Measurements from ENCODE around the gene WHRN.

Gene WHRN

DNA sequence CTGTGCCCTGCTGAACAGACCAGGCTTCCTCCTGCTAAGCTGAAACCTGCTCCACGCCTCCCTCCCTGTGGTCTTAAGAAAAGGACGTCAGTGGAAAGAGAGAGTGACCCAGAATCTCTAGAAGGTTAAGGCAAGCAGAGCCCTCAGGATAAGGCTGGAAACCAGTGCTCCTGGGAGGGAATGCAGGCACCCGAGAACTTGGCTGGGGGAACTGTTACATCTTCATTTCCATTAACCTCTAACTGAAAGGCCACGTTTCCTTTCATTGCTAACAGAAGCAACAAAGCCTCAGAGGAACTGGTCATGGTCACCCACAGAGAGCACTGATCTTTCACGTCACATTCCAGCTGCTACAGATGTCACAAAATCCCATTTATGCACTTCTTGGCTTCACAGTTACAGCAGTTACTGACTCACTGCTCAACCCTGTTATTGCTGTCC, 91.4 kb downstream of the WHRN start:
- DNase-seq: no peak

DNA sequence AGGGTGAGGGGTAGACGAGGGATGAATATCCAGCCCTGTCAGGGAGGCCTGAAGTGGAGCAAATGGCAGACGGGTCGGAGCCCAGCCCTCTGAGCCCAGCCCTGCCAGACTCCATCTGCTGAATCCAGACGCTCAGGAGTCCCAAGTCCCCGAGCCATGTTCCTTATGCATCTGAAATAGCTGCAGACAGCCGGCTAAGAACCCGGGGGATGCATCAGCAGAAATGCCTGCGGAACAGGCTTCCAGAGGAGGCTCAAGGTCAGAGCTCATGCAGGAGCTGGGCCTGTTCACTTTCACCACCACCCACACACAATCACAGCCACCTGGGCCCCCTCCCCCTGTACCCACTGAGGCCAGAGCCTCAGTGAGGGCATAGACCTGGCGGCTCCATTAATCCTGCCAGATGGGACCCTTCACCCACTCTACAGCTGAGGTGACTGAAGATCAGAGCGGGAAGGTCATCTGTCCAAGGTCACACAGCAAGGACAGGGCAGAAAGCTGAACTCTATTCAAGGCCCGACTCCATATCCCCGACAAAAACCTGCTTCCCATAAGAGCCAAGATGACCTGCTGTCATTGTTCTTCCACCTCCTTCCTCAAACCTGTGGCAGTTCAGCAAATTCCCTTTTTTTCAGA, 93.1 kb downstream of the WHRN start:
- no peak for DNase-seq

- no peak for DNase-seq
Observed at GRCh38 chr9:114411452-114411851, 93.8 kb downstream of the WHRN start.

DNA sequence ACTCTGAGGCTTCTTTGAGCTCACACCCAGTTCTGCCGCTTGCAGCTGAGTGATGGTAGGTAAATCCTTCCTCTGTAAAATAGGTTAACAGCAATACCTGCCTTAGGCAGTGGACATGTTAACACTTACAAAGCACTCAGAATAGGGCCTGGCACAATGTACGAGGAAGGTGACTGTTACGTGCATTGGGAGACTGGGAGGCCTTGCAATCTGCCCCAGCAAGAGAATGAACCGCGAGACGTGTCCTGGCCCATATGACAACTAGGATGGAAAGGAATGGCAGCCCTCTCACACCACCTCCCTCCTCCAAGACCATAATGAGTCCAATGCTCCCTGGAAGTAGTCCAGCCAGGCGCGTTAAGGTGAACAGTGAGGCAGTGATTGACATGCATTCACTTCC, 94.4 kb downstream of the WHRN start:
- no peak for DNase-seq

- DNase-seq: no peak
Observed at GRCh38 chr9:114409842-114410241, 95.4 kb downstream of the WHRN start.

DNA sequence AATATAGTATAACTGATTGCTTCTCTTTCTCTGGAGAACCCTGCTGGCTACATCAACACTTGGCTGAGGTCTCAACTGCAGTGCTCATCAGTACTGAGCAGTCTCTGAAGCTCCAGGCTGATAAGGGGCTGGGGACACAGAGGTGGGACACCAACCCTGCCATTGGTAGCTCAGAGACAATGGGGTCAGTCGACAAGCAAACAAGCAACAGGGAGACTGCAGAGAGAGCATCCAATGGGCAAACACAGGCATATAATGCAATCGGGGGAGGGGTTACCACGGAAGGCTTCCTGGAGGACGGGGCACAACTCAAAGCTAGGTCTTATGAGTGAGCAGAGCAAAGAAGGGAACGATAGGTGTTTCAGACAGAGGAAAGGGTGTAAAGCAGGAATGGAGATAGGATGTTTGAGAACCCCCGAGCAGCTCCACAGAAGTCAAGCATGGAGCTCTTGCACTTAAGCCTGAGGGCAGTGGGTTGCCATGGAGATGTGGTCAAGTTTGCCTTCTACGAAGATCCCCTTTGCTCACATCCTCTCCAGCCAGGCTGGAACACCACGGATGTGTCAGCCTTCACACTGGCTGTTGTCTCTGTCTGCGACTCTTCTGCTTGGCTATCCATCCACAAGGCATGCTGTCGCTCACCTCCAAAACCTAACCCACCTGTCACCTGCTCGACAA, 96.0 kb downstream of the WHRN start:
- no peak for DNase-seq

DNA sequence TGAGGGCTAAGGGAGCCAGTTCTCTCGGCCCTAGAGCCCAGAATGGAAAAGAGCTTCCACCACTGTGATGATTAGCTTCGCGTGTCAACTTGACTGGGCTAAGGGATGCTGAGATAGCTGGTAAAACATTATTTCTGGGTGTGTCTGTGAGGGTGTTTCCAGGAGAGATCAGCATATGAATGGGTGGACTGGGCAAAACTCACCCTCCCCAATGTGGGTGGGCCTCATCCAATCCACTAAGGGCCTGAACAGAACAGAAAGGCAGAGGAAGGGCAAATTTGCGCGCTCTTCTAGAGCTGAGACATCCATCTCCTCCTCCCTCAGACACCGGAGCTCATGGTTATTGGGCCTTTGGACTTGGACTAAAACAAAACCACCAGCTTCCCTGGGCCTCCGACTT, 96.6 kb downstream of the WHRN start:
- no peak for DNase-seq

- DNase-seq: no peak
Observed at GRCh38 chr9:114407889-114408288, 97.4 kb downstream of the WHRN start.

- no peak for DNase-seq
Observed at GRCh38 chr9:114406441-114406840, 98.8 kb downstream of the WHRN start.

DNA sequence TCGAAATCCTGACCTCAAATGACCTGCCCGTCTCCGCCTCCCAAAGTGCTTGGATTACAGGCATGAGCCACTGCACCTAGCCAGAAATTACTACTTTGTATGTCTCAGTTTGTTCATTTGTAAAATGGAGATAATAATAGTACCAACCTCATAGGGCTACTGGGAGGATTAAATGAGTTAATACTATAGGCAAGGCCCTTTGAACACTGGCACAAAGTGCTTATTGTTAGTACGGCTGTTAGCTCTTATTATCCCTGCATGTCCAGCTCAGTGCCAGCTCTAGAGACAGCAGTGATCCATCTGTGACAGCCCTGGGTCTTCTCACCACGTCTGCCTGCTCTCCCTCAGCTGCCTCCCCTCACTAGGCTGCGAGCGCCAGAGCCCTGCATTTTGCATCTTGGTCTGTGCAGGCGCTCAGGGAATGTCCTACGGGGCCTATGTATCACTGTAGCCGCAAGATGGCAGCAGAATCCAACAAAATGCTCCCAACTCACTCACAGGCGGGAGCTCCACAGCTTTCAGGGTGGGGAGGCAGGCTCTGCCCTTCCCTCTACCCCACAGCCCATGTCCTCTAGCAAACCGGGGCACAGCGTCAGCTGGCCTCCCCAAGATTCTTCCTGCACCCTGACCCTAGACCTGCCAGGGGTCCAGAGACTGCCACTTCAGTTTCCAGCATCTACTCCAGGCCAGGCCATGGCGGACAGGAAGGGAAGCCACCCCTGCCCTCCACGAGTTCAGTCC, 99.8 kb downstream of the WHRN start:
- DNase-seq: peak; percentile 49

GRCh38 chr9:114404531-114404930, 100.7 kb downstream of the WHRN start:
- no peak for DNase-seq

GRCh38 chr9:114403153-114403756, 102.0 kb downstream of the WHRN start:
- no peak for DNase-seq

GRCh38 chr9:114401344-114401743, 103.9 kb downstream of the WHRN start:
- DNase-seq: no peak

GRCh38 chr9:114400772-114401171, 104.5 kb downstream of the WHRN start:
- DNase-seq: no peak

DNA sequence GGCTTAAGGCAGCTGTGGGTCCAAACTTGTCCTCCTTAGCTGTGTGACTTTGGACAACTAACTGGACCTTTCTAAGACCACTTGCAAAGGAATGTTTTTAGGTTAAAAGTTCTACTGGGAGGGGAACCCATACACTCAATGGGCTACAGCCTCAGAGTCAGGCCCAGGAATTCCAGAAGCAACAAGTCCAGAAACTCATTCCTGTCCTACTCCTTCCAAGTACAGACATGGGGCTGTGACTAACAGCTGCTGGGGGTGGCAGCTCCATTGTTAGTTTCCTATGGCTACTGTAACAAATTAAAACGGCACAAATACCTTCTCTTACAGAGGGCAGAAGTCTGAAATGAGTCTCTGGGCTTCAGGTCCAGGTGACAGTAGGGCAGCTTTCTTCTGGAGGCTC, 105.1 kb downstream of the WHRN start:
- DNase-seq: no peak

DNA sequence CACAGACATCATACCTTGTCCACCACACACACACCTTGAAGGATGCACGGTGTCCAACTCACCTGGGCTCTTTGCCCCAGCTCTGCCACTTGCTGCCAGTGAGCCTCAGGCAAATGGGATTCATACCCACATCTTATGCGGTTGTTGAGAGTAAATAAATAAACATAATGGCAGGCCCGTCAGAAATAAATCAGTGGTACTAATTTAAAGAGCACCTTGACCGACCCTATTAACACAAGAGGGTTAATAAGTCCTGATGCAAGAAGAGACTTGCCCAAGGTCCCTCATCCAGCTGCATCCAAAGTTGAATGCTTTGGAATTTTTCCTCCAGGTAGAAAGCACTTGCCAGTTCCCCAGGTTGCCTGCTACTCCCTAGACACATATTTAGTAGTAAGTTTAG, 105.9 kb downstream of the WHRN start:
- no peak for DNase-seq

DNA sequence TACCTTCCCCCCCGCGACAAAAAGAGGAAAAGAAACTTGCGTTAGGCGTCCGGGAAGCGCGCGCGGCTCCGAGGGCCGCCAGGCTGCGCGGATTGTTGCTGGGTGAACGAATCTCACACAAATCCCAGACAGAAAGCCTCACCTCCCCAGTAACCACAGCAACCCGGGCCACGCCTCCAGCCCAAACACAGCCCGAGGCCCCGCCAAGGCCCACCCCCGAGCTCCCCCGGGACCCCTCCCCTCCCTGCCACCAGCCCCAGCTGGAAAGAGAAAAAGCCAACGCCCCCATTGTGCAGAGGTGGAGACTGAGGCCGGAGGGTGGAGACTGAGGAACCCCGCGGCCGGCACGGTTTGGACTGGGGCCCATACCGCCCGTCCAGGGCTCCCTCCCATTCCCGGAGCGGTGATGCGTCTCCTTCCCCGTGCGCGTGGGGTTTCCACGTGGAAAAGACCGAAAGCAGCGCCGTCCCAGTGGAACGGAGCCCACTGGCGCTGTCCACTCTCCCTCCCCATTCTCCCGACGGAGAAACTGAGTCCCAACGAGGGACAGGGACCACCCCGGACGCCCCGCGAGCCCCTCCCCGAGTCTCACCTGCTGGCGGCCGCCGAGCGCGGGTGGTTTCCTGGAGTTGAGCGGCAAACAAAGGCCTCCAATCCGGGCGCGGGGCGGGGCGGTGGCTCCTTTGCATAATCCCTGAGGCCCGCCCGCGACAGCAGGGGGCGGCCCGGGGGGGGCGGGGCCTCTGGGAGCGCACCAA, 107.2 kb downstream of the WHRN start:
- peak; percentile 93 for DNase-seq

DNA sequence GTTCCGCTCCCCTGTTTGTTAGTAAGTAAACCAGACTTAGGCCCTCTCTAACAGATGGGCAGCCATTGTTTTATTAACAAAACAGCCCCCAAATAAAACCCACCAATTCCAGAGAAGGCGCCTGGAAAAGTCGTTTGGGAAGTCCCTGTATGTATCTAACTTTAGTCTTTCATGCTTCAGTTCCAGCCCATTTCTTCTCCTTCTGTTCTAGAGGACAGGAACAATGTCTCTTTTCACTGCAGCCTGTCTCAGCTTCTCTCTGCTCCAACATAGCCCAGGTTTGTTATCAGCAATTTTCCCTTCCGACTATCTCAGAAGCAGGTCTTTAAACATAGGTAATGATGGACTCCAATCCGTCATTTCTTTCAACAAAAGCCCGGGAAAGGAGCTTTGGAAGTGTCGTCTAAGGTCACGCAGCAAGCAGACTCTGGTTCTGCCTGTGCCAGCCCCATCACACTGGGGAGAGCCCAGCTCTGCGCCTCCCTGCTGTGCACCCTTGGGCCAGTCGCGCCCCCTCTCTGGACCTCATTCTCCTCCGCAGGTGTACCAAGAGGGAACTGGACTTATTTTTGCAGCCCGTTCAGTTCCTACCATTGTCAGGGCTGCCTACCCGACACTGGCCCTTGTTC, 107.9 kb downstream of the WHRN start:
- no peak for DNase-seq

GRCh38 chr9:114396558-114397218, 108.6 kb downstream of the WHRN start:
- DNase-seq: no peak

- no peak for DNase-seq
Observed at GRCh38 chr9:114395768-114396167, 109.5 kb downstream of the WHRN start.

DNA sequence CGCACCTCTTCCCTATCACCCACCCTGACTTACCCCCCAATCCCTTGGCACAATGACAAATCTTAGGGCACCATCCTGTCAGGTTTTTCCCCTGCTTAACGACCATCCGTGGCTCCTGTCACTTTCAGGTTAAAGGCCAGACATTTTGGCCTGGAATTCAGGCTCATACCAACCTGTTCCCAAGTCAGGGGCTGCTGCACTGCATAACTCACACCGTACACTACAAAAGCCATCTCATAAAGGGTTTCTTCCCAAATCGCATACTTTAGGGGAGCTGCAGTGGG, 110.0 kb downstream of the WHRN start:
- no peak for DNase-seq

All from NCI-H2029 (cell line).